ACC112 (cell line): ENCODE measurements around the gene ZNF546.

Experiments
- H2AFZ ChIP-seq: fragments of 200-600 bp; sonication (generic); one replicate; pipeline ENCODE4 v1.6.0; 2017; ENCODE audit warnings: antibody characterized with exemption, low read length; ENCODE audit not compliant: unreplicated experiment
- H3K27ac ChIP-seq: fragments of 200-600 bp; sonication (generic); 2 replicates; pipeline ENCODE4 v1.5.1; 2014; ENCODE audit warnings: low read depth, mild to moderate bottlenecking, antibody characterized with exemption, low read length, moderate library complexity
- H3K27me3 ChIP-seq: fragments of 200-600 bp; sonication (generic); 2 replicates; pipeline ENCODE4 v1.6.1; 2014; ENCODE audit warnings: mild to moderate bottlenecking, antibody characterized with exemption, low read length, moderate library complexity, mixed read lengths; ENCODE audit not compliant: insufficient read depth
- H3K36me3 ChIP-seq: fragments of 200-600 bp; sonication (generic); 2 replicates; pipeline ENCODE4 v1.6.1; 2016; ENCODE audit warnings: mild to moderate bottlenecking, antibody characterized with exemption, low read length, moderate library complexity, mixed read lengths; ENCODE audit not compliant: insufficient read depth
- H3K4me1 ChIP-seq: fragments of 200-600 bp; sonication (generic); one replicate; pipeline ENCODE4 v1.6.1; 2016; ENCODE audit warnings: low read length, mixed read lengths; ENCODE audit not compliant: insufficient read depth, unreplicated experiment, control insufficient read depth
- H3K4me3 ChIP-seq: fragments of 200-600 bp; sonication (generic); 2 replicates; pipeline ENCODE4 v1.5.1; 2014; ENCODE audit warnings: mild to moderate bottlenecking, low read depth, low read length
- H3K79me2 ChIP-seq: fragments of 200-600 bp; sonication (generic); one replicate; pipeline ENCODE4 v1.6.0; 2016; ENCODE audit warnings: low read length; ENCODE audit not compliant: control insufficient read depth, unreplicated experiment, insufficient read depth

Gene ZNF546

GRCh38 chr19:40055049-40055448 is 58.2 kb downstream of the ZNF546 start:
- Histone ChIP-seq H3K36me3 (no peaks in the 10 kb centered on the region; the same call in 1 of the 2 replicates), H3K79me2 (peaks cover 22% of the 10 kb centered on the region), H3K27ac (no peak overlapping the region), H3K27me3 (no peaks in the 10 kb centered on the region), H3K4me1 (no peaks in the 10 kb centered on the region), H3K4me3 (peak overlapping the region; percentile 94), H2AFZ (peak overlapping the region; percentile 75)

- Histone ChIP-seq H3K27me3 (no peaks in the 10 kb centered on the region), H2AFZ (peak within 1 kb of the TSS; percentile 75), H3K79me2 (peaks cover 22% of the 10 kb centered on the region), H3K27ac (peak within 1 kb of the TSS; percentile 33; the same call in 1 of the 2 replicates), H3K4me3 (peak within 1 kb of the TSS; percentile 94), H3K4me1 (no peaks in the 10 kb centered on the region), H3K36me3 (no peaks in the 10 kb centered on the region; the same call in 1 of the 2 replicates)
Measured at GRCh38 chr19:40055832-40056504, 59.1 kb downstream of the ZNF546 start, which contains the start of gene ZNF780B. TSS of gene ZNF780B (minus strand) at chr19:40056231. CDS start at chr19:40050332, 5,899 bp downstream.

GRCh38 chr19:40056505-40056904 is 59.6 kb downstream of the ZNF546 start:
- Histone ChIP-seq H3K36me3 (no peaks in the 10 kb centered on the region), H2AFZ (peak overlapping the region; percentile 75), H3K4me3 (peak overlapping the region; percentile 94), H3K4me1 (no peaks in the 10 kb centered on the region), H3K27me3 (no peaks in the 10 kb centered on the region), H3K79me2 (peaks cover 22% of the 10 kb centered on the region), H3K27ac (no peak overlapping the region)

GRCh38 chr19:40057166-40057565 is 60.3 kb downstream of the ZNF546 start:
- Histone ChIP-seq H3K4me3 (peak overlapping the region; percentile 94), H3K36me3 (no peaks in the 10 kb centered on the region), H3K27me3 (no peaks in the 10 kb centered on the region), H3K4me1 (no peaks in the 10 kb centered on the region), H2AFZ (no peak overlapping the region), H3K79me2 (peaks cover 20% of the 10 kb centered on the region), H3K27ac (no peak overlapping the region)

- peaks cover 5% of the 10 kb centered on the region for H3K79me2 ChIP-seq
Measured at GRCh38 chr19:40059624-40060023, 62.8 kb downstream of the ZNF546 start.

GRCh38 chr19:40070058-40070457 is 73.2 kb downstream of the ZNF546 start:
- no peaks in the 10 kb centered on the region for H3K27me3 ChIP-seq
- H3K4me3 ChIP-seq = no peak overlapping the region
- no peak overlapping the region for H3K27ac ChIP-seq
- no peak overlapping the region for H2AFZ ChIP-seq
- no peaks in the 10 kb centered on the region for H3K79me2 ChIP-seq
- peaks cover 21% of the 10 kb centered on the region for H3K36me3 ChIP-seq
- H3K4me1 ChIP-seq = no peaks in the 10 kb centered on the region

More at GRCh38 chr19:40059624-40060023, 62.8 kb downstream of the ZNF546 start:
- H3K4me1 ChIP-seq = no peaks in the 10 kb centered on the region
- no peak overlapping the region for H2AFZ ChIP-seq
- no peak overlapping the region for H3K27ac ChIP-seq
- H3K36me3 ChIP-seq = no peaks in the 10 kb centered on the region
- no peaks in the 10 kb centered on the region for H3K27me3 ChIP-seq
- H3K4me3 ChIP-seq = no peak overlapping the region
